HepG2 (cell line): ENCODE measurements around the gene HMBS. TPM values are rescaled to one million over a fixed set of nuclear protein-coding genes. Genes with fewer than 3 reads are reported as not detected.

Experiments
- ELF3 ChIP-seq: IDR thresholded peaks from 2 replicates; pipeline ENCODE4 v1.6.1; 2016; ENCODE audit warnings: missing genetic modification reagents, missing compliant biosample characterization
- ELF4 ChIP-seq: sonication (generic); formaldehyde crosslinking; IDR thresholded peaks from 2 replicates; pipeline ENCODE4 v1.5.0; 2020; ENCODE audit warnings: missing genetic modification reagents, mild to moderate bottlenecking, moderate library complexity, borderline replicate concordance
- EP300 ChIP-seq, 3 experiments: sonication (generic) in 1 of 3; formaldehyde crosslinking in 1 of 3; IDR thresholded peaks; 2 replicates each; pipeline versions ENCODE4 v1.5.1 to v1.6.1; 2011 to 2020; ENCODE audit warnings: low read depth in 2 of 3, low read length in 2 of 3, borderline replicate concordance in 1 of 3, improper control_type of control experiment in 1 of 3, mild to moderate bottlenecking in 1 of 3, missing genetic modification reagents in 1 of 3, moderate library complexity in 1 of 3
- FOXP1 ChIP-seq, 2 experiments: fragments of 450-650 bp in 1 of 2; IDR thresholded peaks; 2 replicates each; pipeline ENCODE4 v1.6.1; 2017 to 2018; ENCODE audit warnings: antibody characterized with exemption in 1 of 2
- GMEB2 ChIP-seq: IDR thresholded peaks from 2 replicates; pipeline ENCODE4 v1.6.1; 2016; ENCODE audit warnings: missing biosample characterization, missing genetic modification reagents, low read depth
- HNF1B ChIP-seq: sonication (generic); formaldehyde crosslinking; IDR thresholded peaks from 2 replicates; pipeline ENCODE4 v1.5.1; 2020; ENCODE audit warnings: mild to moderate bottlenecking, moderate library complexity, missing genetic modification reagents
- KLF15 ChIP-seq: sonication (generic); formaldehyde crosslinking; IDR thresholded peaks from 2 replicates; pipeline ENCODE4 v1.8.1; 2023; ENCODE audit warnings: borderline replicate concordance, mild to moderate bottlenecking, inconsistent platforms, missing genetic modification reagents, mixed read lengths
- MIXL1 ChIP-seq: IDR thresholded peaks from 2 replicates; pipeline ENCODE4 v1.6.1; 2016
- MTA1 ChIP-seq: sonication (generic); formaldehyde crosslinking; IDR thresholded peaks from 2 replicates; pipeline ENCODE4 v1.4.0; 2020; ENCODE audit warnings: missing genetic modification reagents, mild to moderate bottlenecking, borderline replicate concordance
- MTF1 ChIP-seq: sonication (generic); formaldehyde crosslinking; IDR thresholded peaks from 2 replicates; pipeline ENCODE4 v1.5.0; 2020; ENCODE audit warnings: missing genetic modification reagents
- RXRA ChIP-seq: sonication (generic); formaldehyde crosslinking; IDR thresholded peaks from 2 replicates; pipeline ENCODE4 v1.5.1; 2020; ENCODE audit warnings: missing genetic modification reagents
- ZBTB21 ChIP-seq: sonication (generic); formaldehyde crosslinking; IDR thresholded peaks from 2 replicates; pipeline ENCODE4 v1.4.0; 2020; ENCODE audit warnings: missing genetic modification reagents
- ZBTB25 ChIP-seq: IDR thresholded peaks from 2 replicates; pipeline ENCODE4 v1.6.1; 2018; ENCODE audit warnings: missing genetic modification reagents
- ZNF503 ChIP-seq: sonication (generic); formaldehyde crosslinking; IDR thresholded peaks from 2 replicates; pipeline ENCODE4 v1.4.0; 2020; ENCODE audit warnings: missing genetic modification reagents
- ZNF597 ChIP-seq: sonication (generic); formaldehyde crosslinking; IDR thresholded peaks from 2 replicates; pipeline ENCODE4 v1.5.0; 2020; ENCODE audit warnings: missing genetic modification reagents
- ZNF644 ChIP-seq: IDR thresholded peaks from 2 replicates; pipeline ENCODE4 v1.6.1; 2016; ENCODE audit warnings: low read depth
- ZNF720 ChIP-seq: sonication (generic); formaldehyde crosslinking; IDR thresholded peaks from 2 replicates; pipeline ENCODE4 v1.4.0; 2020; ENCODE audit warnings: missing genetic modification reagents
- ZNF775 ChIP-seq: sonication (generic); formaldehyde crosslinking; IDR thresholded peaks from 2 replicates; pipeline ENCODE4 v1.4.0; 2020; ENCODE audit warnings: missing genetic modification reagents, mild to moderate bottlenecking, moderate library complexity, borderline replicate concordance
- ZNF782 ChIP-seq: sonication (generic); formaldehyde crosslinking; IDR thresholded peaks from 2 replicates; pipeline ENCODE4 v1.4.0; 2020; ENCODE audit warnings: missing genetic modification reagents, mild to moderate bottlenecking, borderline replicate concordance
- ZNF891 ChIP-seq: sonication (generic); formaldehyde crosslinking; IDR thresholded peaks from 2 replicates; pipeline ENCODE4 v1.5.0; 2020; ENCODE audit warnings: mild to moderate bottlenecking, missing genetic modification reagents
- ZSCAN12 ChIP-seq: sonication (generic); formaldehyde crosslinking; IDR thresholded peaks from 2 replicates; pipeline ENCODE4 v1.9.0; 2021; ENCODE audit warnings: mild to moderate bottlenecking, missing genetic modification reagents
- polyA plus RNA-seq, 8 experiments: library from polyadenylated mRNA; depleted of rRNA in 3 of 8; stranded (reverse) in 7 of 8; unstranded in 1 of 8; fragments of >200 nt; fragmentation: Illumina TruSeq in 4 of 8; extraction: Trizol in 4 of 8; gene quantifications; 2 replicates each; pipeline versions ENCODE4 v1.2.1 to v1.2.3, GENCODE V29; 2011 to 2016; ENCODE audit warnings: low read depth in 4 of 8, missing spikeins in 1 of 8, mixed read lengths in 1 of 8; ENCODE audit not compliant: insufficient read depth in 1 of 8
- total RNA-seq, 5 experiments: library from RNA; depleted of rRNA; stranded (reverse); fragments of >200 nt; fragmentation: Illumina TruSeq; extraction: Trizol; gene quantifications; 2 replicates each; pipeline ENCODE4 v1.2.3, GENCODE V29; 2016; ENCODE audit warnings: low read depth in 1 of 5

HMBS gene
- total and polyA plus RNA-seq, 2 of the 13 experiments (the other 11 are each of a cell fraction or from before 2014, with no cell fraction given) = 9.4 to 46.9 TPM

- TF ChIP-seq GMEB2 (no peak), ZNF775 (CRISPR knock-in tag) (no peak), ZNF720 (CRISPR knock-in tag) (no peak), ELF3 (0 out of 2 replicates have a peak, but pooled peaks have one; percentile 13), EP300 (IDR thresholded peaks at IDR 0.05; ENCODE audit: low read depth in 2 of 2, low read length in 2 of 2) (no peak), EP300 (CRISPR knock-in tag; IDR thresholded peaks at IDR 0.05; ENCODE audit: borderline replicate concordance) (peak; percentile 25; the same call in 1 of the 2 replicates), FOXP1 (IDR thresholded peaks at IDR 0.05) (no peak), FOXP1 (CRISPR knock-in tag; IDR thresholded peaks at IDR 0.05) (0 out of 2 replicates have a peak, but pooled peaks have one; percentile 12), ZBTB25 (CRISPR knock-in tag) (no peak), ZSCAN12 (no peak), ELF4 (CRISPR knock-in tag) (no peak), MTF1 (no peak), KLF15 (CRISPR knock-in tag) (no peak), ZNF644 (CRISPR knock-in tag) (0 out of 2 replicates have a peak, but pooled peaks have one; percentile 33), ZNF782 (CRISPR knock-in tag) (no peak), ZNF503 (CRISPR knock-in tag) (no peak), ZBTB21 (CRISPR knock-in tag) (peak; percentile 99), ZNF891 (CRISPR knock-in tag) (no peak), MIXL1 (CRISPR knock-in tag) (no peak), HNF1B (0 out of 2 replicates have a peak, but pooled peaks have one; percentile 28), ZNF597 (no peak), MTA1 (CRISPR knock-in tag) (0 out of 2 replicates have a peak, but pooled peaks have one; percentile 20), RXRA (CRISPR knock-in tag) (peak; percentile 64; the same call in 1 of the 2 replicates)
Observed at GRCh38 chr11:119130662-119131061, 46.0 kb downstream of the HMBS start (continued).
